HK-2 (cell line): ENCODE measurements around the gene PEX13.
"Not testable (repeated sequence)": the region's sequence is repeated elsewhere in the genome, so short reads cannot be mapped to it uniquely, and the experiment has no call there.

Experiments used
- DNase-seq: peaks from one replicate; pipeline ENCODE4 v3.0.0-alpha.2; 2018; ENCODE audit not compliant: unreplicated experiment

Gene PEX13

DNA sequence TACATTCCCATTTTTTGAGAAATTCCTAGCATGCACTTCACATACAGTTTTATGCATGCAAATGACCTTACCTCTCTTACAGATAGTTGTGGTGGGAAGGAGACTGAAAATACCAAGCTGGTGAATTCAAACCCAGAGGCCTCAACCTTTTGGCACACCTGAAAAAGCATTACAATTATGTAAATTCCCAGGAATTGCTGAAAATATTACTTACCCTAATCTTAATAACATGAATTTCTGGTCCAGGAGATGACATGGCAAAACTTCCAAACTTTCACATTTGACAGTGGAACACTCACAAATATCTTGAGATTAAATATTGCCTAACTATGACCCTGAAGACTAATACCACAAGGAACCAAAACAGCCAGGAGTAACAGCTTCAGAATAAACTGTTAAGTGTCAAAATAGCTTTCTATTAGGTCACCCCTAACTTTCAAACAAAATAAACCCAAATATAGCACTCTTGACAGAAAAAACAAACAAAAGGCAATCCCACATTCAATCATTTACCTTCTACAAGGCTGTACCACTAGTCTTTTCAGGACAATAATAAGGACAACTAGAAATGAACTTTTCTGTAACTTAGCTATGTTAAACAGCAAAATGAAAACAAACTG lies 10.9 kb upstream of the PEX13 start:
- no peak for DNase-seq

DNA sequence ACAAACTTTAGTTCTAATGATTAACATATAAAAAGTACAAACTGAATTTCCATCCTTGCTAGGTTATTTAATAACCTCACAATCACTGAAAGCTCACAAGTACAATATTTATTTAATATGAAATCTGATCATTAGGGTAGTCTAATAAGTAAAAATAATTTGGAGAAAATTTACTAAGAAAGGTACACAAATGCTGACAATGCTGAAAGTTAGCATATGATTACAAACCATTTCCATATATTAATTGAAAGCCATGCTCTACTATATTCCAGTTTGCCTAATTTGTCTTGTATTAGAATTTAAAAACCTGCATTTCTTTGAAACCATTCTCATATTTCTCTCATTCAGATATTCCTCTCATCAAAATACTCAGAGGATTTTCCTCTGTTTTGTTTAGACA lies 8.2 kb upstream of the PEX13 start:
- no peak for DNase-seq

DNA sequence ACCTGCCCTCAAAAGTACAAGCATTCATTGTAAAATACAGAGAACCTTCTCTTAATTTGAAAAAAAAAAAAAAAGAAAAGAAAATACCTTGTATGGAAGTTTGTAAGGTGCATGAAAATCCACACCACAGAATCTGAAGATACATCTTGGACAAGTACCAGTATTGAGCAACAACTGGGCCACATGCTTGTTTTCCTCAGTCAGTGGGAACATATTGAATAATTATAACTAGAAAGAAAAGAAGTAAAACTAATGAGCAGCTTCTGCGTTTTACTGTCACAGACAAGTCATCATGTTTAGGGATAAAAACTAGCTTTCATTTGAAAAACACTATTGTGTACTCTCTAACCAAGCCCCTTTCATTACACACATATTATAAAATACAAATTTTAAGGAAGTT lies 5.8 kb upstream of the PEX13 start:
- DNase-seq = no peak

DNA sequence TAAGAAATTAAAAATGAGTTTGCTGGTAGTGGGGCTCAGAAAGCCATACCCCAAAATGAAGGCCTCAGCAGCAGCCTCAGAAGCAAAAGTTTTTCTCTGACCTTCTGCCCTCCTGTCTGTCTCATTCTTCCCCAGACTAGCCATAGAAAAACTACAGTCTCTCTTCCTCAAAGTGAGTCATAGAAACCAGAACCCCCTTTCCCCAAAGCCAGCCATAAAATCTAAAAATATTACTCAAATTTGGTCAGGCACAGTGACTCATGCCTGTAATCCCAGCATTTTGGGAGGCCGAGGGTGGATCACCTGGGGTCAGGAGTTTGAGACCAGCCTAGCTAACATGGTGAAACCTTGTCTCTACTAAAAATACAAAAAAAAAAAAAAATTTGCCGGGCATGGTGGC lies 5.2 kb upstream of the PEX13 start:
- peak; percentile 10 for DNase-seq

DNA sequence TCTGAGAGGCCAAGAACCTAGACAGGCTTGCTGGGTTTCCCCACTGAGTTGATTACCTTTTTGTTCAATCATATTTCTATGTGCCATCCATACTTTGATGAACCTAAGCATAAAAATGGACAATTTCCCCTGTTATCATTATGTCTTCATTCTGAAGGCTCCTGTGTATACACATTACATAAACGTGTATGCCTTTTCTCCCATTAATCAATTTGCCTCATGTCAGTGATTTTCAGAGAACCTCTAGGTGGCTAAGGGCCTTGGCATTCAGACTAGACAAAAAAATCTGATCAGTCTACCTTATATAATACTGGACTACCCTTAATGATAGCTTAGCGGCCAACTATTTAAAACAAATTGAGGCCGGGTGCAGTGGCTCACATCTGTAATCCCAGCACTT lies 4.1 kb upstream of the PEX13 start:
- no peak for DNase-seq

DNA sequence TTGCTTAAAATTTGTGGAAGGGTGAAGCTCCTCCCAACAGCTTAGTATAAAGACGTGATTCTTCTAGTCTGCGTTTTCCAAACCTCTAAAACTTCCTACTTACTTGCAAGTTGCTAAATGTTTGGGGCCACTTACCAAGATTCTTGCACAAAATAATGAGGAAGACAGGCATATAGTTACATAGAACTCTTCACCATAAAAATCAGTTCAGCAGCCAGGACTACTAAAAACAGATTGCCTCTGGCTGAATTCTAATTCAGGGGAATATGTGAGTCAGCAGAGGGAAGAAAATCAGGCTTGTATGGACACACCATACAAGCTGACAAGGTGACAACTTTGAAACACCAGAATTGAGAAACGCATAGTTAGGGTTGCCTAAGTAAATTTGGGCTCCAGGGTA lies 2.8 kb upstream of the PEX13 start:
- no peak for DNase-seq

DNA sequence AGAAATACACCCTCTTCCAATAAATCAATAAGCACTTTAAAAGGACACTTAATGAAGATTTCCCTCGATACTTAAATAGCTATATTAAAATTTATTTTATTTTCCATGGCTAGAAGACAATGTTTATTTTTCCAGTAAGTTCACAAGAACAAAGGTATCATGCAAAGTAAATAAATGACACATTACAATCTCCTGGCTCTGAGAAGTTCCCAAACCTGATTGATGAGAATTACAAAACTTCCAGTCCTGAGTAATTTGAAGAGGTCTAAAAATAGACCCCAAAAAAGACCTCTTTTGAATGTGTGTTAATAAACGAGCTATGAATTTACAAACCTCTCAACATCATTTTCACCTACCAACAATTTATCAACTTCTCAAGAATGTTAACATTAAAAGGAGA lies 1.5 kb upstream of the PEX13 start:
- no peak for DNase-seq

DNA sequence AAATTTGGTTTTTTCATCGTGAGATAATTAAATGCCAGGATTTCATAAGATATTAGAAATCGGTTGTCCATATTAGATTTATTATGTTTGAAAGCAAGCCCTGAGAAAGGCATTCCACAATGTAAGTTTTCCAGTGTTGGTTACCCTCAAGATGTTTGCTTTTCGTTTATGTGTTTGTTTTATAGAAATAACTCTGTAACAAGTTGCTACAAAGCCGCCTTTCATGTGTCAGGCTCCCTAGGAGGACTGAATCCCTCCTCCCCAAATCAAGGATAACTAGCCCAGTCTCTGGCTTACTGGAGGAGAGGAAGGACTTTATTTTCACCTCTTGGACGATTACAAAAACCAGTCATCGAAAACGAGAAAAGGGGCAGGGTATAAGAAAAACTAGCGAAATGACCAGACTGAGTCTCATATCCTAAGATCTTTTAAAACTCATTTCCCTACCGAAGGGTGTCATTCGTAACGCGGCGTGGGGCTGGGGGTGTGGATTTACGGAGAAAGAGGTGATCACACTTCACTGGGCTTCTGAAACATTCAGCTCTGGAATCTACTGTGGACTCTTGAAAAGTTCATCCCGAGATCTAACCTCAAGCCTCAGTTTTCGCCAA lies 1.0 kb upstream of the PEX13 start:
- DNase-seq = no peak

DNA sequence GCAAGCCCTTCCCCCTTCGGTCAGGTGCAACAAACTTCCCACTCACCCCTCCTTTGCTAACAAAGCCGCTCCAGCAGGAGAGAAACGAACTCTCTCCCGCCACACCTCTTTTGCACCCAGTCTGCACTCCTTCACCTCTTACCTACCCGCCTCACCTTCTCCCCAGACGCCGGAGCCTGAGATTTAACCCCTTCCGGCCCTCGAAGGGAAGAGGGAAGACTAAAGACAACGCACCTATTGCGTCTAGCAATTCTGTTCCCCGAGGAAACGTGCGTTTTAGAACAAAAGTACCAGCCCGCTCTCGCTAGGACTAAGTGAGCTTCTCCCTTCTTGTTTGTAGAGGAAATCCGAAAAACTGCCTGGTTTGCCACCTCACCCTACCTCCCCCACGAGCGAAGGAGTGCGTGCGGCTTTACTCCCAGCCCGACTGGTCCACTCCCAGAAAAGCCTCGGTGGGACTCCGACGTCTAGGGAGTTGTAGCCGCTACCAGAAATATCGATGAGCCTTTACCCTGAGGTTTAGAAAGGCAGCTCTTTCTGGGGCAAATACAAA lies 441 bp upstream of the PEX13 start:
- peak; percentile 82 for DNase-seq

DNA sequence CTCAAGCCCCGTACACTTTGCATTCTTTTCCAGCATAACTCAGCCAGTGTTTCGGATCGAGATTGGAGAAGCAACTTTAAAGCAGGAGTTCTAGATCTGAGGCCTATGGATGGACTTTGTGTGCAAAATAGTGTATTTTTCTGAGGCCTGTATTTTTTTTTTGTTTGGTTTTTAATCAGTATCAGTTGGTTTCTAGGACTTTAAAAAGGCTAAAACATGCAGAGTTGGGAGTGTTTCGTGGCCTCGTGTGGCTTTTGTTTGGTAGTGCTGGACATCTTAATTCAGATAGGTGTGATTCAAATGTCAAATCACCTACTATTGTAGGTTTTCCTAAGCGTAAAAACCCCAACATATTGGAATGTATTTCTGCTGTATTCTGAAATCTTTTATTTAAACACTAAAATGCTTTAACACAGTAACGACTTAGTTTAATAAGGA lies 817 bp downstream of the PEX13 start:
- no peak for DNase-seq

DNA sequence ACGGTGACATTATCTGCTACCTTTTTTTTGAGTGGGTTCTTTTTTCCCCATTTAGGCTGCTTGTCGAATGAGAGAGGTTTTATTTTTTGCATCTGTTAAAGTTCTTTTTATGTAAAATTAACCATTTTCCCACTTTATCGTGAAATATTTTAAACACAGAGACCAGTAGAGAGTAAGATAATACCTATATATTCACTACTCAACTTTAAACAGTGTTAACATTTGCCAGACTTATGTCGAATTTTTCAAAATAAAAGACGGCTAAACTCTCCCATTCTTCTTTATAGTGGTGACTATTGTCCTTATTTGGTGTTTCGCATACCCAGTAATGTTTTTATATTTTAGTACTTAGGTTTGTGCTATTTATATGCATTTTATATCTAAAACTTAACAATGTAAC lies 1.3 kb downstream of the PEX13 start:
- DNase-seq = no peak

DNA sequence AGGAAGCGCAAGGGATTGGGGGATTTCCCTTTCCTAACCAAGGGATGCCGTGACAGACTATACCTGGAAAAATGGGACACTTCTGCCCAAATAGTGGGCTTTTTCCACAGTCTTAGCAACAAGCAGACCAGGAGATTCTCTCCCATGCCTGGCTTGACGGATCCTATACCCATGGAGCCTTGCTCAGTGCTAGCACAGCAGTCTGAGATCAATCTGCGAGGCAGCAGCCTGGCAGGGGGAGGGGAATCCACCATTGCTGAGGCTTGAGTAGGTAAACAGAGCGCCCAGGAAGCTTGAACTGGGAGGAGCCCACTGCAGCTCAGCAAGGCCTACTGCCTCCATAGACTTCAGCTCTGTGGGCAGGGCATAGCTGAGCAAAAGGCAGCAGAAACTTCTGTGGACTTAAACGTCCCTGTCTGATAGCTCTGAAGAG lies 3.7 kb downstream of the PEX13 start:
- no peak for DNase-seq

DNA sequence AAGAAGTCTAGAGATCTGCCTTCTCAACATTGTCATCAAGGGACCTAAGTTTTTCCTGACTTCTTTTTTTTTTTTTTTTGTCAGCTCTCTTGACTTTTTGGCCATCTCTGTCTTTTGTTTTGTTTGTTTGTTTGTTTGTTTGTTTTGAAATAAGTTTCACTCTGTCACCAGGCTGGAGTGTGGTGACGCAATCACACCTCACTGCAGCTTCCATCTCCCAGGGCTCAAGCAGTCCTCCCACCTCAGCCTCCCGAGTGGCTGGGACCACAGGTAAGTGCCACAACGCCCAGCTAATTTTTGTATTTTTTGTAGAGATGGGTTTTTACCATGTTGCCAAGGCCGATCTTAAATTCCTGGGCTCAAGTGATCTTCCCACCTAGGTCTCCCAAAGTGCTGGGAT lies 6.2 kb downstream of the PEX13 start:
- no peak for DNase-seq

DNA sequence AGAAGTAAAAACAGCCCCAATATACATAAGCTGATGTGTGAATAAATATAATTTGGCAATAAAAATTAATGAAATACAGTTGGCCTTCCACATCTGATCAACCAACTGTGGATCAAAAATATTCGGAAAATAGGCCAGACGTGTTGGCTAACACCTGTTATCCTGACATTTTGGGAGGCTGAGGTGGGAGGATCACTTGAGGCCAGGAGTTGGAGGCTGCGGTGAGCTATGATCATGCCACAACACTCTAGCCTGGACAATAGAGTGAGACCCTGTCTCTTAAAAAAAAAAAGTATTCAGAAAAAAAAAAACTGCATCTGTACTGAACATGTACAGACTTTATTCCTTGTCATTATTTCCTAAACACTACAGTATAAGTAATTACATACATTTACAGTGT lies 12.0 kb downstream of the PEX13 start:
- DNase-seq = no peak

DNA sequence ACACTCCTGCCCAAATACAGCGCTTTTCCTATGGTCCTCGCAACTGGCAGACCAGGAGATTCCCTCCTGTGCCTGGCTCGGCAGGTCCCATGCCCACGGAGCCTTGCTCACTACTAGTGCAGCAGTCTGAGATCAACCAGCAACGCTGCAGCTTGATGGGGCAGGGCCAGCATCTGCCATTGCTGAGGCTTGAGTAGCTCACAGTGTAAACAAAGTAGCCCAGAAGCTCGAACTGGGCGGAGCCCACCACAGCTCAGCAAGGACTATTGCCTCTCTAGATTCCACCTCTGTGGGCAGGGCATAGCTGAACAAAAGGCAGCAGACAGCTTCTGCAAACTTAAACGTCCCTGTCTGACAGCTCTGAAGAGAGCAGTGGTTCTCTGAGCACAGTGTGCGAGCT lies 17.1 kb downstream of the PEX13 start:
- not testable (repeated sequence) for DNase-seq

DNA sequence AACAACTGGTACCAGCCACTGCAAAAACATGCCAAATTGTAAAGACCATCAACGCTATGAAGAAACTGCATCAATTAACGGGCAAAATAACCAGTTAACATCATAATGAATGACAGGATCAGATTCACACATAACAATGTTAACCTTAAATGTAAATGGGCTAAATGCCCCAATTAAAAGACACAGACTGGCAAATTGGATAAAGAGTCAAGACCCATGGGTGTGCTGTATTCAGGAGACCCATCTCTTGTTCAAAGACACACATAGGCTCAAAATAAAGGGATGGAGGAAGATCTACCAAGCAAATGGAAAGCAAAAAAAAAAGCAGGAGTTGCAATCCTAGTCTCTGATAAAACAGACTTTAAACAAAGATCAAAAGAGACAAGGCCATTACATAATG lies 19.1 kb downstream of the PEX13 start:
- not testable (repeated sequence) for DNase-seq

DNA sequence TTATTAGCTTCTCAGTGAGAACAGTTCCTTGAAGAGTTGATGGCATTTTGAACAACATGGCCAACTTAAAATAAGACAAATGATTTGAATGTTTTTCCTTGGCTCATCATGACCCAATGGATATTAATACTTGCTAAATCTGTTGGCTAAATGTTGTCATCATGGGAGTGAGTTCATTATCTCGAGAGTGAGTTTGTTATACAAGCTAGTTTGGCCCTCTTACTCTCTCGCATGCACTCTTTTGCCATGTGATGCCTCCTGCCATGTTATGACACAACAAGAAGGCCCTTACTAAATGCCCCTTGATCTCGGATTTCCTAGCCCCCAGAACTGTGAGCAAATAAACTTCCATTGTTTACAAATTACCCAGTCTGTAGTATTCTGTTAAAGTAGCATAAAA lies 25.3 kb downstream of the PEX13 start:
- DNase-seq = no peak

DNA sequence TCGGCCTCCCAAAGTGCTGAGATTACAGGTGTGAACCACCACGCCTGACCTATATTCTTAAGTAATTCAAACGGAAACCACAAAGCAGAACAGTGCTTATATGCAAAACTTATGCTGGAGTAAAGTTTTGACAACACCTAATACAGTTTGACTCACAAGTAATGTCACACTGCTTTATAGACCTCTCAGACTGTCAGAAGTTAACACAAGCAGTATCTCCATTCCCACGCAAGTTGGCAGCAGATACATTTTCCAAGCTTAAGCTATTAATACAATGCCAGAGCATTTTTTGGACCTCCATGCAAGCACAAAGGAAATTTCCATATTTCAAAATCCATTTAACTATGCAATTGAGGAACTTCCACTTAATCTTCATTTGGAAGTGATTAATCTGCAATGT lies 27.1 kb downstream of the PEX13 start:
- DNase-seq = no peak

DNA sequence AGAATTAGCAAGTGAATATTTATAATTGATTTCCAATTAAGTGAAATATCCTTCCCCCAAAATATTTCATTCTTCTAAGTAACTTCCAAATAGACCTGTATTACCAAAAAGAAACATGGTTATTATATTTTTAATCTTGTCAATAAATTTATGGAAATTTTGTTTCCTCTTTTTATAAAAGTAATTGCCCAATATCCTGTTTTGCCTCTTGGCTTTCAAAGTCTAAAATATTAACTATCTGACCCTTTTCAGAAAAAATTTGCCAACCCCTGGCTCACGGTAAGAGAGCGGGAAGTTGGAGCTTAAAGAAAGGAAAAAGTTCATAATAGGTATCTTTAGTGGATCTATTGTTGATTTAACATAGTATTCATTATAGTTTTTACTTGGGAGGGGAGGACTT lies 27.7 kb downstream of the PEX13 start:
- DNase-seq = no peak

DNA sequence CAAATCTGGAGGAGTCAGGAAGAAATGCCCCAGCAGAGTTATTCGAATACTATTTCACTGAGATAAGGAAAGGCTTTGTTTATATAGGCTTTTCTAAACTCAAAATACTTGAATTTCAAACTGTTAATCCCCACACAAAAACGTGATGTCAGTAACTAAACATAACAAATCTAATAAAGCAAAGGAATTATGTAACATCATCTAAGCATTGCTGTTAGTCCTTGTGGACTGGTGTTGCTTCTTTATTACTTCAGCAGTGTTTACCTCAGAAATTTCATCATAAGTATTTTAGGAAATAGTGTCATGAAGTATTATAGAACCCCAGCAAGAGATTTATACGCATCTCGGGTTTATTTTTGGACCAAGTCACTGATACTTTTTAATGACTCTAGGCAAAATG lies 28.5 kb downstream of the PEX13 start:
- no peak for DNase-seq

DNA sequence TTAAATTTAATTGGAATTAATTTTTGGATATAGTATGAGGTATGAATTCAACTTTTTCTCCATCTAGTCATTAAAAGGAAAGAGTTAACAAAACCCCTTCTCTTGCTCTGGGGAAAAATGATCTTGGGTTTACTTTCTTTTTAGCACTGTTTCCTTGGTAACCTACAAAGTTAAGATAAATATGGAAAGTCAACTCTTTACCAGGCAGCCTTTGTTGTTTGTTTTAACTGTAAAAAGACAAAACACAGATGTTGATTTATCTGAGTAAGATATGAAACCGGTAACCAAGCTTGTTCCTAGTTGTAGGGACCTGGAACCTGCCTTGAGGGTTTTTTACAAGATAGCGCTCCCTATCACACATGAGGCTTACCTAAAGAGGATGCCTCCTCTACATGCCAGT lies 38.0 kb downstream of the PEX13 start:
- DNase-seq = no peak

DNA sequence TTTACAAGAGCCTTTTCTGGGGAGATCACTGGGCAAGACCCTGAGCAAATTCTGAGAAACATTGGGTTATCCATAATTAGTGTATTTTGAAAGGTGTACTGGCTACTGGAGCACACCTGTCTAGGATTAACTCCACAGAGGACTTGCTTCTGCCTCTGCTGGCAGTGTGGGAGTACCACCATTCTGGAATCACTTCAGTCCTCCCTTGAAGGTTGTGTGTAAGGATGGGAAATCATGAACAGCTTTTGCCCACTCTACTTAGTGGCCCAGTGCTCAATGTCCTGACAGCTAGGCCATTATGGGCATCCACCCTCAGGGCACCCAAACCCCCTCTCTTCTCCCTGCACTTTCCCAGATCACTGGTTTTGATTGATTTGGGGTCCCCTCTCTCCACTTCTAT lies 40.0 kb downstream of the PEX13 start:
- no peak for DNase-seq

DNA sequence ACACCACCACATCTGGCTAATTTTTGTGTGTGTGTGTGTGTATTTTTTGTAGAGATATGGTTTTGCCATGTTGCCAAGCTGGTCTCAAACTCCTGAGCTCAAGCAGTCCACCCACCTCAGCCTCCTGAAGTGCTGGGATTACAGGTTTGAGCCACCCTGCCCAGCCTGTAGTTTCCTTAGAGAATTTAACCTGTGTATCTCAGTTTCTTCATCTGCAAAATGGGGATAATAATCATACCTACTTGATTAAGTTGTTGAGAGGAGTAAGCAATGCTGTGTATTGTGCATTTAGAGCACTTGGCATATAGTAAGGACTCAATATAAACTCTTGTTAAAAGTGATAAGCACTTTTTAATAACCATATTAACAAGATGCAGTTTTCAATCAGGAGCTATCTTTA lies 41.9 kb downstream of the PEX13 start:
- no peak for DNase-seq
